Astrocyte (in vitro differentiated cells and primary cell): ENCODE measurements around the gene CREB3. TPM values are rescaled to one million over a fixed set of nuclear protein-coding genes. Genes with fewer than 3 reads are reported as not detected.

Source experiments
- DNase-seq: peaks from one replicate; pipeline ENCODE4 v3.0.0-alpha.2; 2010; ENCODE audit warnings: low read depth
- FAIRE-seq: peaks from 2 replicates; lab custom pipeline; 2011; peaks lifted over from hg19 to GRCh38; lab: Jason Lieb, UNC
- H2AFZ ChIP-seq: 2 replicates; pipeline ENCODE4 v1.6.0; 2012; ENCODE audit warnings: low read depth, low read length, inconsistent platforms
- H3K27ac ChIP-seq: 2 replicates; pipeline ENCODE4 v1.5.1; 2011; ENCODE audit warnings: low read depth, low read length, inconsistent platforms
- H3K27me3 ChIP-seq: 2 replicates; pipeline ENCODE4 v1.6.0; 2011; ENCODE audit warnings: low read length, inconsistent platforms; ENCODE audit not compliant: insufficient read depth
- H3K36me3 ChIP-seq: 2 replicates; pipeline ENCODE4 v1.5.1; 2011; ENCODE audit warnings: low read length, inconsistent platforms; ENCODE audit not compliant: insufficient read depth
- H3K4me1 ChIP-seq: 2 replicates; pipeline ENCODE4 v1.5.1; 2011; ENCODE audit warnings: low read length, inconsistent platforms; ENCODE audit not compliant: insufficient read depth
- H3K4me2 ChIP-seq: 2 replicates; pipeline ENCODE4 v1.6.0; 2012; ENCODE audit warnings: low read length, inconsistent platforms
- H3K4me3 ChIP-seq: 2 replicates; pipeline ENCODE4 v1.5.1; 2011; ENCODE audit warnings: low read depth, mild to moderate bottlenecking, low read length, inconsistent platforms; ENCODE audit not compliant: insufficient read depth
- H3K79me2 ChIP-seq: 2 replicates; pipeline ENCODE4 v1.6.0; 2012; ENCODE audit warnings: mild to moderate bottlenecking, low read length, inconsistent platforms; ENCODE audit not compliant: insufficient read depth
- H3K9ac ChIP-seq: 2 replicates; pipeline ENCODE4 v1.6.0; 2012; ENCODE audit warnings: mild to moderate bottlenecking, low read length, inconsistent platforms
- H3K9me3 ChIP-seq: 2 replicates; pipeline ENCODE4 v1.5.1; 2012; ENCODE audit warnings: low read depth, mild to moderate bottlenecking, low read length, inconsistent platforms; ENCODE audit not compliant: insufficient read depth
- H4K20me1 ChIP-seq: 2 replicates; pipeline ENCODE4 v1.6.0; 2012; ENCODE audit warnings: low read length, inconsistent platforms; ENCODE audit not compliant: insufficient read depth
- H3K27ac Mint-ChIP-seq: one replicate; pipeline ENCODE4 v1.8.0; 2021; ENCODE audit warnings: mild to moderate bottlenecking, mixed read lengths; ENCODE audit not compliant: unreplicated experiment
- H3K27me3 Mint-ChIP-seq: one replicate; pipeline ENCODE4 v1.8.0; 2021; ENCODE audit warnings: low read depth, mixed read lengths; ENCODE audit not compliant: unreplicated experiment
- H3K36me3 Mint-ChIP-seq: one replicate; pipeline ENCODE4 v1.8.0; 2021; ENCODE audit warnings: low read depth, mixed read lengths; ENCODE audit not compliant: unreplicated experiment
- H3K4me1 Mint-ChIP-seq: one replicate; pipeline ENCODE4 v1.8.0; 2021; ENCODE audit warnings: low read depth, mixed read lengths; ENCODE audit not compliant: unreplicated experiment
- H3K4me3 Mint-ChIP-seq: one replicate; pipeline ENCODE4 v1.8.0; 2021; ENCODE audit warnings: mild to moderate bottlenecking, moderate library complexity, mixed read lengths; ENCODE audit not compliant: unreplicated experiment
- H3K9me3 Mint-ChIP-seq: one replicate; pipeline ENCODE4 v1.8.0; 2021; ENCODE audit warnings: mild to moderate bottlenecking, mixed read lengths; ENCODE audit not compliant: unreplicated experiment
- EZH2 ChIP-seq: IDR thresholded peaks from 2 replicates; pipeline ENCODE4 v1.6.1; 2012; ENCODE audit warnings: mild to moderate bottlenecking, low read length, inconsistent platforms; ENCODE audit not compliant: insufficient read depth
- total RNA-seq: library from RNA; stranded (reverse); gene quantifications from 2 replicates; pipeline ENCODE4 v1.2.1, GENCODE V29; 2021
- TF ChIP-seq, protein P1 (sequence below): IDR thresholded peaks from 2 replicates; pipeline ENCODE4 v1.5.1; 2011; ENCODE audit warnings: low read depth, mild to moderate bottlenecking, inconsistent platforms, low read length, moderate library complexity; ENCODE audit not compliant: insufficient read depth

CREB3 gene
- total RNA-seq, 1 donor from 2014 or later: 84.1 TPM

DNA sequence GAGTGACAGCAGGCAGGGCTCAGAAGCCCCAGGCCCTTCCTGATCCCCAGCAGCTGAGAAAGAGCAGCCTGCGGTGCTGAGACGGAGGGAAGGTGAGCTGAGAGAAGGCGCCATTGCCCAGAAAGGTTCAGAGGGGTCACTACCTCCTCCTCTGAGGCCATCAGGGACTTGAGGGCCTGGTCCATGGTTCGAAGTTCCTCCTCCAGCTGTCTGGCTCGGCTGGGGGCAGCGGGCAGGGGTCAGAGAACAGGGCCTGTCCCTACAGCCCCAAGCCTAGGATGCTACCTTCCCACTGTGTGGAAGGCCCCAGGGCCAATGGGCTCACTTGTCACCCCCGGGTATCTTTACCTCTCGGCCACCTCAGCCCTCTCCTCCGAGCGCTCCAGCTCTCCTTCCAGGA lies 47.5 kb upstream of the CREB3 start:
- peak overlapping the region; percentile 100 for H3K4me2 ChIP-seq
- H3K27ac Mint-ChIP-seq: no peak overlapping the region
- H3K79me2 ChIP-seq: peaks cover 62% of the 10 kb centered on the region
- no peaks in the 10 kb centered on the region for H3K27me3 ChIP-seq
- peaks cover 65% of the 10 kb centered on the region for H3K4me1 ChIP-seq
- H3K27me3 Mint-ChIP-seq: no peaks in the 10 kb centered on the region
- no peaks in the 10 kb centered on the region for H3K9me3 Mint-ChIP-seq
- FAIRE-seq (no peak), DNase-seq (no peak)
- no peak overlapping the region for H2AFZ ChIP-seq
- no peak overlapping the region for H3K4me3 ChIP-seq
- H3K9me3 ChIP-seq: no peaks in the 10 kb centered on the region
- peaks cover 96% of the 10 kb centered on the region for H4K20me1 ChIP-seq
- H3K9ac ChIP-seq: peak overlapping the region; percentile 35
- peaks cover 63% of the 10 kb centered on the region for H3K4me1 Mint-ChIP-seq
- no peak overlapping the region for H3K27ac ChIP-seq
- TF ChIP-seq, protein P1, sequence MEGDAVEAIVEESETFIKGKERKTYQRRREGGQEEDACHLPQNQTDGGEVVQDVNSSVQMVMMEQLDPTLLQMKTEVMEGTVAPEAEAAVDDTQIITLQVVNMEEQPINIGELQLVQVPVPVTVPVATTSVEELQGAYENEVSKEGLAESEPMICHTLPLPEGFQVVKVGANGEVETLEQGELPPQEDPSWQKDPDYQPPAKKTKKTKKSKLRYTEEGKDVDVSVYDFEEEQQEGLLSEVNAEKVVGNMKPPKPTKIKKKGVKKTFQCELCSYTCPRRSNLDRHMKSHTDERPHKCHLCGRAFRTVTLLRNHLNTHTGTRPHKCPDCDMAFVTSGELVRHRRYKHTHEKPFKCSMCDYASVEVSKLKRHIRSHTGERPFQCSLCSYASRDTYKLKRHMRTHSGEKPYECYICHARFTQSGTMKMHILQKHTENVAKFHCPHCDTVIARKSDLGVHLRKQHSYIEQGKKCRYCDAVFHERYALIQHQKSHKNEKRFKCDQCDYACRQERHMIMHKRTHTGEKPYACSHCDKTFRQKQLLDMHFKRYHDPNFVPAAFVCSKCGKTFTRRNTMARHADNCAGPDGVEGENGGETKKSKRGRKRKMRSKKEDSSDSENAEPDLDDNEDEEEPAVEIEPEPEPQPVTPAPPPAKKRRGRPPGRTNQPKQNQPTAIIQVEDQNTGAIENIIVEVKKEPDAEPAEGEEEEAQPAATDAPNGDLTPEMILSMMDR: no peak
- no peak for TF ChIP-seq EZH2
- peaks cover 58% of the 10 kb centered on the region for H3K36me3 ChIP-seq
- peak overlapping the region; percentile 94 for H3K4me3 Mint-ChIP-seq
- H3K36me3 Mint-ChIP-seq: peaks cover 40% of the 10 kb centered on the region

DNA sequence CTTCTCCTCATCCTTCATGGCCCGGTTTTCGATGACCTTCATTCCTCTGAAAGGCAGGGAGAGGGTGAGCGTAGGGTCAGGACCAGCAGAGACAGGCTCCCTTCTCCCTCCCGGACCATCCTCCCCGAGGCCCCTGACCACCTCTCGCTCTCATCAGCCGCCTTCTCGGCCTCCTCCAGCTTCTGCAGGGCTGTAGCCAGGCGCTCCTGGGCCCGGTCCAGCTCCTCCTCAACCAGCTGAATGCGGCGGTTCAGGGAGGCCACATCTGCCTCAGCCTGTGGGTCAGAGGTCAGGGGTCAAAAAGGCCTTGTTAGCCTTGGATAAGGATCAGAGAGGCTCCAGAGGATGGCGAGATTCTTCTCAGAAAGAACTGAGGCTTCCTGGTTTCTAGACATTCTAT lies 47.0 kb upstream of the CREB3 start:
- Mint-ChIP-seq H3K36me3 (peaks cover 40% of the 10 kb centered on the region), H3K9me3 (no peaks in the 10 kb centered on the region), H3K4me3 (peak overlapping the region; percentile 94), H3K27ac (no peak overlapping the region), H3K4me1 (peaks cover 63% of the 10 kb centered on the region), H3K27me3 (no peaks in the 10 kb centered on the region)
- peaks cover 65% of the 10 kb centered on the region for H3K4me1 ChIP-seq
- H3K79me2 ChIP-seq: peaks cover 67% of the 10 kb centered on the region
- peak overlapping the region; percentile 100 for H3K4me2 ChIP-seq
- peak overlapping the region; percentile 35 for H3K9ac ChIP-seq
- peaks cover 58% of the 10 kb centered on the region for H3K36me3 ChIP-seq
- H3K27me3 ChIP-seq: no peaks in the 10 kb centered on the region
- H3K4me3 ChIP-seq: peak overlapping the region; percentile 9
- TF ChIP-seq, protein P1: no peak
- no peak for TF ChIP-seq EZH2
- no peak for DNase-seq
- no peaks in the 10 kb centered on the region for H3K9me3 ChIP-seq
- no peak overlapping the region for H2AFZ ChIP-seq
- H3K27ac ChIP-seq: no peak overlapping the region
- no peak for FAIRE-seq
- peaks cover 91% of the 10 kb centered on the region for H4K20me1 ChIP-seq
